NCI-H524 treated with DMSO at 0.1 percent for 48 hours (cell line): ENCODE results near the gene PSMD3.

Source experiments
- DNase-seq: peaks from one replicate; lab custom pipeline; 2025; lab: John Stamatoyannopoulos, UW

PSMD3 gene

GRCh38 chr17:39960524-39961041 is 20.0 kb upstream of the PSMD3 start:
- no peak for DNase-seq

DNA sequence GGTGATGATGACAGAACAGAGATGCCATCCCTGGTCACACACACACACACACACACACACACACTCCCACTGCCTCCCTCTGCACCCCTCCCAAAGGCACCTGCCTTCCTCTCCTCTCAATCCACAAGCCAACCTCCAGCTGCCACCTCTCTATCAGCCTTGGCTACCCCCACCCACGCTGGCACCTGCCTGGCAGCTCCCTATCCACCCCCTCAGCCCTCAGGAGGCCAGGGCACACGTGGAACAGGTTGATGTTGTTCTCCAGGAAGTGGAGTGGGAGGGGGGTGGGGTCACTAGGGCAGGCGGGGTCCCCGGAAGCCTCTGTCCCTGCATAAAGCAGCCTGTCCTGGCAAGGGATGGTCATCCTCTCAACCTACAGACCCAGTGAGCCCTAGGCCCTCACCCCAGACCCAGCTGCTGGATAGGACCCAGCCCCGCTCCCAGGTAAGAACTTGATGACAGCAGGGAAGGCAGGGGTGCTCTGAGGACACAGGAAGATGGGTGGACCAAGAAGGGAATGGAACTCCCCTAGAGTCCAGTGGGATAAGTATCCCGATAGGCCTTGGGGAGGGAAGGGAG is 17.9 kb upstream of the PSMD3 start, which contains the start of gene GSDMA:
GSDMA (plus strand) TSS at position 363 of the 579 bp plus-strand sequence. CDS start 2,684 bp downstream, outside the sequence.
- no peak for DNase-seq

DNA sequence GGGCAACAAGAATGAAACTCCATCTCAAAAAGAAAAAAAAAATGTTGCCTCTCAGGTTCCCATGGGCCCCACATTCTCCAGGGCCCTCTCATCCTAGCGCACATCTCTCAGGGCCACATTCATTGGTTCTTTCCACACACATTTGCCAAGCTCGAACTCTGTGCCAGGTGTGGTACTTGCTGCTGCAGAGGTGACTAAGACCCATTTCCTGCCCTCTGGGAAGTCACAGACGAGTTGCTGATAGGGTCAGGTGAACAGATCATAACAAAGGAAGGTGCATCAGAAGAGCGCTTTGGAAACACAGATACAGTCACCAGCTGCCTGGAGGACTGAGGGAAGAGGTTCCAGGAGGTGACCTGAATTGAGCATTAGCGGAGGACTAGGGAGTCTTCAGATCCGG is 16.8 kb upstream of the PSMD3 start:
- DNase-seq: no peak

DNA sequence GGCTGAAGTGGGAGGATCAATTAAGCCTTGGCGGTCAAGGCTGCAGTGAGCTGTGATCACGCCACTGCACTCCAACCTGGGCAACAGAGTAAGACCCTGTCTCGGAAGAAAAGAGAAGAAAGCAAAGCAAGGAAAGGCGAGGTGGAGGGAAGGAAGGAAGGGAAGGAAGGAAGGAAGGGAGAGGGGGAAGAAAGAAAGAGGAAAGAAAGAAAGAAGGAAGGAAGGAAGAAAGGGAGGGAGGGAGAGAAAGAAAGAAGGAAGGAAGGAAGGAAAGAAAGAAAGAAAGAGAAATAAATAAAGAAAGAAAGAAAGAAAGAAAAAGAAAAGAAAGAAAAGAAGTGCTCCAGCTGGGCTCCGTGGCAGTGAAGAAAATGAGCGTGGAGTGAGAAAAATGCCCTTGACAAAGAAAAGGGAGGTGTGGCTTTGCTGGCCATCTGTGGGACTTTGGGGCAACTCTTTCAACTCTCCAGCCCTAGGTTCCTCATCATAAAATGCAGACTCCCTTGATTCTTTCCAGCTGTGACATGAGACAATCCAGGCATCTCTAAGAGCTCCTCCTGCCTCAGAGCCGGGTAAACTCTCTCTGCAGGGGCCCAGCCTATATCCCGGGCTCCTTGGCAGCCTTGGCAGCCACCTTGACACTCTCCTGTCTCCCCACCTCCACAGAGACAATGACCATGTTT is 15.4 kb upstream of the PSMD3 start:
- DNase-seq: no peak

GRCh38 chr17:39966771-39967170 is 13.8 kb upstream of the PSMD3 start:
- DNase-seq: no peak

GRCh38 chr17:39968761-39969160 is 11.8 kb upstream of the PSMD3 start:
- no peak for DNase-seq

- DNase-seq: no peak
Measured at GRCh38 chr17:39969375-39969774, 11.2 kb upstream of the PSMD3 start.

- no peak for DNase-seq
Measured at GRCh38 chr17:39970157-39970692, 10.4 kb upstream of the PSMD3 start.

- DNase-seq: no peak
Measured at GRCh38 chr17:39971076-39971603, 9.5 kb upstream of the PSMD3 start.

GRCh38 chr17:39972271-39972670 is 8.3 kb upstream of the PSMD3 start:
- no peak for DNase-seq

- DNase-seq: no peak
Measured at GRCh38 chr17:39973496-39973895, 7.1 kb upstream of the PSMD3 start.

DNA sequence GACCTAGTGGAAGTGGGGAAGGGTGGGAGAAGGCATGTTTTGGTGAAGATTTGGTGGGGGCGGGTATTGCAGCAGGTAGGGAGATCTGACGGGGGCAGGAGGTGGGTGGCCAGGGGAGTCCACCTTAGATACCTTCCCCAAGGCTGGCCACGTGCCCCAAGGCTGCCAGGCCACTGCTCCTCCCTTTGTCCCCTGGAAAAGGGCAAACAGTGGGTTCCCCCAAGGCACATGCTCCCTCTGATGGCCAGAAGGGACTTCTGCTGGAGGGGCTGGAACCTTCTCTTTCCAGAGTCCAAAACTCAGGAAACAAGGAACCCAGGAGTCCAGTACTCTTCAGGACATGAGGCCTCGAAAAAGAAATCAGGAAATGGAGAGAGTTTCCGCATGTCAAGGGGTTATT is 6.2 kb upstream of the PSMD3 start:
- no peak for DNase-seq

DNA sequence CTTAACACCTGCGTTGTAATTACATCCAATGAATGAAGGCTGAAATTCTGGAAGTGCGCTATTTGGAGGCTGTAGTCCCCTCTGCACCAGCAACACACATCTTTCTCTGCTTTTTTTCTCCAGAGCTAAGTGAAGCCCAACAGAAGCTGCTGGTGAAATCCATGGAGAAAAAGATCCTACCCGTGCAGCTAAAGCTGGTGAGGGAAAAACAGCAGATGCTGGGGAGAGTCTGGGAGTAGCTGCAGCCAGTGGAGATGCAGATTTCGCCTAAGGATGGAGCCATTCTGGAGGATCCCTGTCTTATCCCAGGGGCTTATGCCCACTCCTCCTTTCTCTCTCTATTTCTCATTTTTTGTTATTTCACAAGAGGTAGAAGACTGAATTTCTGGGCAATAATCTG is 4.8 kb upstream of the PSMD3 start:
- no peak for DNase-seq

DNA sequence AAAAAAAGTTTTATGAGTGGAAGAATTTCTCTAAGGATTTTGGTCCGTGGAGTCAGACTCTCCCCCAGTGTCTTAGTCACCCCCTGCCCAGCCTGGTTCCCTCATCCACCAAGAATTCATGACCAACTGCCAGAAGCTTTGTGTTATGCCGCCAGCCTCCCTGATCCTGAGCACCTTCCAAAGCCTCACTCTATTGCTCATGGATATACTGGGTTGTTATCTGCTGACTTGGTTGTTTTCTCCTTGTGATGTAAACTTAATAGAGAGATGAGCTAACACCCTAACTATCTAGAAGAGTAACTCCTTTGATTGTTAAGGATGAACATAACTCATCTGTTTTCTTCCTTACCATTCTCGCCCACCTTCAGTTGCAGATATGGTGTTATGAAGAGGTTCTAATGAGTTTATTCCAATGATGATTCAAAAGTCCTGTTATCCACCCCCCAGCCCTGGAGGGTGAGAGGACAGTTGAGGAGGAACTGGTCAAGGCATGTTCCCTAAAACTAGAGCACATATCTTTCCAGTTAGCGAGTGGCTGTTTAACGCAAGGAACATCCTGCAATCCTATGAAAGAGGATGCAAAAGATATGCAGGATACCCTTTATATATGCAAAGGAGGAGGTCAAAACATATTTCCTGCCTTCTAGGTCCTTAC is 1.5 kb upstream of the PSMD3 start:
- no peak for DNase-seq

GRCh38 chr17:39979893-39980350 is 685 bp upstream of the PSMD3 start:
- DNase-seq: peak; percentile 34

GRCh38 chr17:39981207-39981741 is 667 bp downstream of the PSMD3 start:
- DNase-seq: no peak

DNA sequence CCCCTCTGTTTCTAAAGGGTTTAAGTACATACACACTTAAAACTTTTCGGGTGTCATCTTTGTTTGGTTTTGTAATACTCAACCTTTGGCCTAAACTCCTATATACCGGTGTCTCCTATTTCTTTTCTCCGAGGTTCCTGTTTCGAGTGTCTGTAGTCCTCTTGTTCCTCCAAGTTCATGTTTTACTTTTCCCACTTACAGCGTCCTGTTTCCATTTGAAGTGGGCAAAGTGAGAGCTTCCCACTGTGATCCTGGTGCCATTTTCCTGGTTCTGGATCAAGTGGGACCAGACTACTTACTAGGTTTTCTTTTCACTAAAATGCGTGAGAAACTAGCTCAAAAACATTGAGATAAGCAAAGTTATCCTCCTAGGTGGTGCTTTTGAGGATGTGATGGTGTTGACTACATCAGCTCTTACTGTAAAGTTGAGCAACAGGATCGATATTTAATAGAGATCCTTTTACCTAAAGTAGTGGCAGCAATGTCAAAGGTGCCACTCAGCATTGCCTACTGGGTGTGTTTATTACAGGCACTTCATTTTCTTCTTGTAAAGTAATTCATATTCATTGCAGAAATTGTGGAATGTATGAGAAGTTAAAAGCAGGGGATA is 1.3 kb downstream of the PSMD3 start:
- DNase-seq: no peak

DNA sequence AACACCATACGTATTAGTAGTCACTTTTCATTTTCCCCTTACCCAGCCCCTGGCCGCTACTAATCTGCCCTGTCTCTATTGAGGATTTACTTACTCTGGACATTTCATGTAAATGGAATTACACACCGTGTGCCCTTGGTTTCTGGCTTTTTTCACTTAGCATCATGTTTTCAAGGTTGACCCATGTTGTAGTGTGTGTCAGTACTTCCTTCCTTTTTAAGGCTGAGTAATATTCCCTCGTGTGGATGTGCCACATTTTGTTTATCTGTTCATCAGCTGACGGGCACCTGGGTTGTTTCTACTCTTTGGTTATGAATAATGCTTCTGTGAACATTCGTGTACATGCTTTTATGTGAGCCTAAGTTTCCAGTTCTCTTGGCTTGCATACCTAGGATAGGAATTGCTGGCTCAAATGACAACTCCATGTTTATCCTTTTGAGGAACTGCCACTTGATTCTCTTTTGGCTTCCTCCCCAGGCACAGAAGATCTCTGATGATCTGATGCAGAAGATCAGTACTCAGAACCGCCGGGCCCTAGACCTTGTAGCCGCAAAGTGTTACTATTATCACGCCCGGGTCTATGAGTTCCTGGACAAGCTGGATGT is 7.7 kb downstream of the PSMD3 start:
- DNase-seq: no peak

- DNase-seq: no peak
Measured at GRCh38 chr17:39994448-39994847, 13.8 kb downstream of the PSMD3 start.

DNA sequence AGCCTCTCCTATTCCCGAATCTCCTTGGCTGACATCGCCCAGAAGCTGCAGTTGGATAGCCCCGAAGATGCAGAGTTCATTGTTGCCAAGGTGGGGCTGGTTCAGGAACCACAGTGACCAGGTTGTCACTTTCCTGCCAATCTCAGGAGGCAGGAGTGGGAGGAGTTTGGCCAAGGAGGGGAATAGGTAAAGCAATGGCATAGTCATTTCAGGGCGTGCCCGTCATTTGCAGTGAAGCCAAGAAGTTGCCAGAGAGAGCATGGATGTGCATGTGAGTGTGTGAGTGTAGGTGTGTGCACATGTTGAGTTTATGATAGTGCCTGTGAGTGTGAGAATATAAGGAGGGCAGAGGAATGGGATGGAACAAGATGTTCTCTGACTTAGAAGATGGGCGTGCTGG is 14.8 kb downstream of the PSMD3 start:
- no peak for DNase-seq

DNA sequence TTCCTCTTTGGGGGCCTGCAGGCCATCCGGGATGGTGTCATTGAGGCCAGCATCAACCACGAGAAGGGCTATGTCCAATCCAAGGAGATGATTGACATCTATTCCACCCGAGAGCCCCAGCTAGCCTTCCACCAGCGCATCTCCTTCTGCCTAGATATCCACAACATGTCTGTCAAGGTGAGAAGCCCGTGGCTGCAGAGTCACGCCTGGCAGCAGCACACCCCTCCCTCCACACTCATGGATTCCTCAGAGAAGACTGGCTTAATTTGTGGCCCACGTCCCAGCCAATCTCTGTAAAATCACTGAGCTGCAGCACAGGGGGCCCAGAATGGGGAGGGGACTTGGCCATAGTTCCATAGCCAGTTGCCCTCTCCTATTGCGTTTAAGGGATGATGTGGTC is 15.6 kb downstream of the PSMD3 start:
- DNase-seq: no peak
